ENCODE measurements around the gene RADIL.

DNA sequence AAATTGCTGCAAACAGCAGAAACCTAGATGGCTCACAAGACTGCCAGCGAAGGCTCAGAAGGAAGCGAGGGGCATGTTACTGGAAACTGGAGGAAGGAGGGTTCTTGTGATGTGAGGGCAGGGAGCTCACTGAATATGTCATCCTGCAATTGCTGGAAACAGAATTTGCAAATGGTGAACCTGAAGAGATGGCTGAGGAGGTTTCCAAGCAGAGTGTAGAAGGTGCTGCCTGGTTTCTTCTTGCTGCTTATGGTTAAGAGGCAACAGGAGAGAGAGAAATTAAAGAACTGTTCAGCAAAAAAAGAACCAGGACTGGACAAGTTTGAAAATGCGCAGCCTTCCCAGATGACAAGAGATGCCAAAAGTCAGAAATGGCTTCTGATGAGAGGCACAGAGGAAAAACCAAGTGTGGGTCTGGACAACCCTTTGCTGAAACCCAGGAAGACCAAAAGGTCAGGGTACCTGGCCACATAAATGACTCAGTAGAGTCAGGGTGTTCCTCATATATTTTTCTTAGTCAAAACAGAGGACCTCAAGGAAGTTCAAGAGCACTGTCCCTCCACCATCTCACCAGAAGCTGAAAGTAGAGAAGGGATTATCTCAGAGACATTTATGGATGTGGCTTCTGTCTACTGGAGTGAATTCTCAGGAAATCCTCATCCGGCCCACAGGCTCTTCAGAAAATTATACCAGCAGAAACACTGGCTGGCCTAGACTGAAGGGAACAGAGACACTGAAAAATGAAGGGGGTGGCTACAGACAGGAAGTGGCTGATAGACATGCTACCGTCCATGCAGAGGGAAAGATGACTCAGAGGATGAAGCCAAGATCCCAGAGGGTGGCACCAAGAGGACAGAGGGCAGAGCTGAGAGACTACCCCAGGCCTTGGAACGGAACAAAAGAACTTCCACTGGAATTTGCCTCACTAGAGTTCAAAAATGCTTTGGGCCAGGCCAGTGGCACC is 31.8 kb downstream of the RADIL start:
- TF ChIP-seq SMC3 (IDR thresholded peaks at IDR 0.05; ENCODE audit: low read length) (no peak), MAZ (IDR thresholded peaks at IDR 0.05; ENCODE audit: borderline replicate concordance, low read depth, low read length) (no peak), MAZ (CRISPR knock-in tag; IDR thresholded peaks at IDR 0.05; ENCODE audit: low read depth) (no peak), CTCF (CRISPR knock-in tag; IDR thresholded peaks at IDR 0.05) (no peak), JUND (CRISPR knock-in tag; IDR thresholded peaks at IDR 0.05) (no peak), FOXM1 (CRISPR knock-in tag; IDR thresholded peaks at IDR 0.05) (no peak), YY1 (IDR thresholded peaks at IDR 0.05; ENCODE audit: insufficient read depth, insufficient replicate concordance, low read depth, low read length) (no peak), SALL2 (CRISPR knock-in tag; IDR thresholded peaks at IDR 0.05) (no peak), AKAP8 (CRISPR knock-in tag; IDR thresholded peaks at IDR 0.05) (no peak), HNF4A (CRISPR knock-in tag; IDR thresholded peaks at IDR 0.05) (no peak), JUN (CRISPR knock-in tag; IDR thresholded peaks at IDR 0.05) (no peak)
